Stromal cell of bone marrow (primary cell): ENCODE results near the gene NAPG.
"Not testable (repeated sequence)": the region's sequence is repeated elsewhere in the genome, so short reads cannot be mapped to it uniquely, and the experiment has no call there.

Experiments used
- DNase-seq: peaks from one replicate; pipeline ENCODE4 v3.0.0-alpha.2; 2012; ENCODE audit warnings: low read depth

The NAPG gene

DNA sequence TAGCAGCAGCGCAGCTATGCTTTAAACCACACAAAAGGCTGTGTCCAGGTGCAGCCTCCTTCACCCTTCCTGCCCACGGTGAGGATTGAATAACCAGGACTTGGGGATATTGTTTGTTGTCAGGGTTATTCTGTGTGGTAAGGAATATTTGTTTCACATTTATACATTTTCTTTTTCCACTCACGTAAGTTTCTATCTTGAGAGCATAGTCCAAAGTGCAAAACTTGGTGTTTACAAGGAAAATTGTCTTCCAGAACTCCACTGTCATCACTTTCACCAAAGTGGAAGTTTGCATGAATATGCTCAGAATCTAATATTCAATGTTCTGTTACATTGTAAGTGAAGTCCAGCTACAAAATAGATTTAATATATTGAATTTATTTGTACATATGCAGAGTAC lies 26.4 kb downstream of the NAPG start:
- DNase-seq: no peak

DNA sequence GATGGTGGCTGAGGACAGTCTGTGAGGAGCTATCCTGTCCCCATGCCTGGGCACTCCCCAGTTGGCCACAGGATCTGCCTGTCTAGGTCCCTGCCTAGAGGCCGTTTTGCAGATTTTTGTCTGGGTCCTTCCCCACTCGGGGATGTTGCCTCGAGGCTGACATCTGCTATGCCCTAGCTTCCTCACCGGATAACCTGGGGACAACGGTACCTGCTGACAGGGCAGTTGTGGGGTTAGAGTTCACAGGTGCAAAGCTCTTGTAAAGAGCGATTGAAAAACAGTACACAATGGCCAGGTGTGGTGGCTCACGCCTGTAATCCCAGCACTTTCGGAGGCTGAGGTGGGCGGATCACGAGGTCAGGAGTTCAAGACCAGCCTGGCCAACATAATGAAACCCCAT lies 30.4 kb downstream of the NAPG start:
- DNase-seq: not testable (repeated sequence)

DNA sequence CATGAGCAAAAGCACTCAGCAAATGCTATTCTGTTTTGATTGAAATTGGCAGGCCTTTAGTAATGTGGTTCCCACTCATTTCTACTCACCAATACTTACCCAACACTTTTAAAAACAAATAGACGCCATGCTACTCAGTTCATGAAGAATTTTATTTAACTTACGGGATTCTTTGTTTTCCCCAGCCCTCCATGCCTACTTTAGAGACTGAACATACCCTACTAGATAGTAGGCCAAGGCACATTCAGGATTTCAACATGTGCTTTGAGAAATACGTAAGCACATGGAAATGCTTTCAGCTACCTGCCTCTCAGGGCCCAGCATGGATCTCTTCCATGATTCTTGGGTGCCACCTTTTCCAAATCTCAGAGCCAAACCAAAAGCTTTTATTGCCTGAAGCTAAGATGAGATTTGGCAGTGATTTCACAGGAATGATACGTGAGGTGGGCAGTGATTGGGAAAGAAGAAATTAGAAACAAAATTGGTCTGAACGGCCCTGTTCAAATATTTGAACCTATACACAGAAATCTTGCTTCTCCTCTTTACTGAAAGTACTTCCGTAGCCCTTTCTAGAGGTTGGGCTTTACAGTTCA lies 31.4 kb downstream of the NAPG start:
- DNase-seq: no peak

DNA sequence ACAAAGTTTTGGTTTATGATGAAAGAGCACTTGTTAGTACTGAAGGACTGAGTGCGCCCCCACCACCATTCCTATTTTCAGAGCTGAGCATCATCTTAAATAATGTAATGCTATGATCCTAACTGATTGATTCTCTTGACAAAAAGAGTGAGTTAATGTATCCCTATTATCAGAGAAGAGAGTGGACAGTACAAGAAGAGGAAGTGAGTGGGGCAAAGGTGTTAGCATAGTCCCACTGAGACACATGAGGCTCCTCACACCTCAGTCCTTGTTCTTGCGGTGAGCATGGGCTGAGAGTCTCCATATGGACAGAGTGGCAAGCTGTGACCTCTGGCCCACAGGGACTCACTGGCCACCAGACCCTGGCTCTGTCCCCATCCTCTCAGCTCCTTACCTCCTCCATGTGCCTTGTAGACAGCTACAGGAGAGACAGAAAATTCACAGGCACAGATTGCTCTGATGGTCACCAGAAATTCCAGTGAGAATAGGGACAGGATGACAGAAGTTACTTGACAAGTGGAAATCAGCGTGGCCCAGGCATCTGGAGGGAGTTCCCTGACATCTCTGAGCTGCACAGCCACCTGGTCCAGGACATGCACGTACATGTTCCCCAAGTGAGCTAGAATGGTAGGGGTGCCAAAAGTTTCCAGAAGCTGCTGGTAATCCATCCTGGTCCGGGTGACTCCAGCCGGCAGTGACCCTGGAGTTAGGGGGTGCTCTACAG lies 32.6 kb downstream of the NAPG start:
- DNase-seq: no peak

DNA sequence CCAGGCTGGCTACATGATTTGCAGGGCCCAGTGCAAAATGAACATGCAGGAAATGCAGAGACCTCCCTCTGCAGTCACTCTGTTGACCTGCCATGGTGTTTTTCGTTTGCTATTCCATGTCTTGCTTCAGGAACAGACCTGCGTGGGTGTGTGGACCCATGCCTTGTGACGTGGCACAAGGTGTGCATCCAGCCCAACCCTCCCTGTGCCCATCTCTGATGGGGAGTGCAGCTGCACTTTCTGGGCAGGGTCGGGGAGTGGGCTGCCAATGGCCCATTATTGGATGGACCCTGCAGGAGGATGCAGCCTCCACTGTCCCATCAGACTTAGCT lies 33.1 kb downstream of the NAPG start:
- no peak for DNase-seq

DNA sequence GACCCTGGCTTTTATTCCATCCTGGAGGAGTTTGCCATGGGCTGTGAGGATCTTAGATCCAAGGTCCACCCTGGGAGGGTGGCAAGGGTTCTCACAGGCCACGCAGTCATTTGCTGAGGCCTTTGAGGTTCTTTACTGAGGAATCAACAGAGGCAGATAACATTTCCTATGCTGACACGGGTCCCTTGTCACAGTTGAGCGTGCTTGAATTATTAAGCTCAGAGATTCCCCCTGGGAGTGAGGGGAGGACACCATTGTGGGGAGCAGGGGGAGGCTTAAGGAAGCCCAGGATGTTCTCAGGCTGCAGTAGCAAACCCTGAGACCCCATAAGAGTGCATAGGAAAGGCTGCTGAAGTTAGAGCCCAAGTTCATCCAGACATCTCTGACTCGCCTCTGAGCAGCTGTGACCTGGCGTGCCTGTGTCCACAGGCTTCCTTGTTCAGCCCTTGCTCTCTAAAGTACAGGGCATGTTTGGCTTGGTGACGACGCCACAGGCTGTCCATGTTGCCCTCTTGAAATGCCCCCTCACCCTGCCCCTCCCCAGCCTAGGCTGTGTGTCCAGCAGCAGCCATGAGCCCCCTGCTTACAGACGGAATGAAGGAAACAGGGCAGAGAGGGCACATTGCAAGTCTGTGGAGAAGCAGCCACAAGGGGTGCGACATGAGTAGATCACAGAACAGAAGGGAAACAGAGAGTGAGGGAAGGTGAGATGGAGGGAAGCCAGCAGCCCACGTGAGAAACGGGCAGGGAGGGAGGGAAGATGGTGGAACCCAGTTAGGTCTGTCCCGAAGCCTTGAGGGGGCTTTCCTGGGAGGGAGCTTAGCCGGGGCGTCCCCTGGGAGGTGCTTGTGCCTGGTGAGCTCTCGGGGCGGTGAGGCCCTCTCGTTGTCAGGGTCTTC lies 34.0 kb downstream of the NAPG start:
- DNase-seq: no peak

DNA sequence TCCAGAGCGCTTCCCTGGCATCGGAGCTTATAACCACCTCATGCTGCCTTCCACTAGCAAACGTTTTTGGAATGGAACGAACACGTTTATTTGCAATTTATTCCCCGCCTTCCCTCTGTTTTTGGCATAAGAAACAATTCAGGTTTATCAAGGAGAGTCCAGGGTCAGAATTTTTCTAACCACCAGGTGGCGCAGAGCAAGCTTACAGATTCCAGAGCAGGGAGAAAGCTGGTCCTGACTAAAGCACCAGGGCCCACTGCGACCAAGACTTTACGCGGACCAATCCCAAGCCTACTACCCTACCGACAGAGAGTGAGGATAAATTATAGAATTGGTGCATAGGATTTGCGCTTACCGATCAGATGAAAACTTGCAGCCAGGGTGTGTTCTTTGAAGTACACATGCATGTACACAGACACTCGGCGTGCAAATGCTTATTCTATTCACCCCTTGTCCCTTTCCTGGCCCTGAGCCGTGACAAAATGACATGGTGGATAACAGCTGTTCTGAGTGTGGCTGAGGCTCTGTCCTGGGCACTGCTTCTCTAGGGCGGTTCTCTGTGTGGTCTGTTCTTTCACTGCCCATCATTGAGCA lies 34.7 kb downstream of the NAPG start:
- DNase-seq: peak; percentile 60

DNA sequence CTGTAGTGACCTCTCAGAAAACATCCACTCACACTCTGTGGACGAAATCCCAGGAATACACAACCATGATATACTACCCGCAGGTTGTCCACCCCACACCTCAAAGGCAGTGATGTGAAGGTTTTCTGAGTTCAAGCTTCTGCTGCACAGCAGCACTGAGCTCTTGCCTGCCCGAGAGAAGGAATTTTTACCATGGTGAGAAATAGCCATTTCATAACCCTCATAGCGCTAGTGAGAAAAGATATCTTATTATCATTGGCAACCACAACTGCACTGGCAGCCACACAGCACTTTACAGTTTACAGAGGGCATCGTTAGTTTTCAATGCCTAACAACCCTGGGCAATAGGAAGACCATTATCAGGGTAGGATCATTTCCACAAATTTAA lies 36.9 kb downstream of the NAPG start:
- no peak for DNase-seq

DNA sequence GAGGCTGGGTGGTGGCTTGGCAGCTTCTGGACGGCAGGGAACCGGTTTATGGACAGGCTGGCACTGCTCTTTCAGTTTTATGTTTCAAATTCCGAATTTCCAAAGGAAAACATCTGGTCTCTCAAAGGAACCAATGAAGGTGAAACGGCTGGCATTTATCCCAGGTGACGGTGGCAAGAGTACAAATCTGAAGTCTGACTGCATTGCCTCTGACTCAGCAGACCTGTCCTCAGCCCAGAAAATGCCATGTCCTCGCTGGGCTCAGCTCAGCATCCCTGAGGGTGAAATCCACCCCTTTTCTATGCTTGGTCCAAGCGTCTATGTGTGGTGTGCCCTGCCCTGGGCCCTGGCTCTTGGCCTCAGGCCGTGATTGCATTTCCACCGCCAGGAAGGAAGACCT lies 38.1 kb downstream of the NAPG start:
- no peak for DNase-seq

DNA sequence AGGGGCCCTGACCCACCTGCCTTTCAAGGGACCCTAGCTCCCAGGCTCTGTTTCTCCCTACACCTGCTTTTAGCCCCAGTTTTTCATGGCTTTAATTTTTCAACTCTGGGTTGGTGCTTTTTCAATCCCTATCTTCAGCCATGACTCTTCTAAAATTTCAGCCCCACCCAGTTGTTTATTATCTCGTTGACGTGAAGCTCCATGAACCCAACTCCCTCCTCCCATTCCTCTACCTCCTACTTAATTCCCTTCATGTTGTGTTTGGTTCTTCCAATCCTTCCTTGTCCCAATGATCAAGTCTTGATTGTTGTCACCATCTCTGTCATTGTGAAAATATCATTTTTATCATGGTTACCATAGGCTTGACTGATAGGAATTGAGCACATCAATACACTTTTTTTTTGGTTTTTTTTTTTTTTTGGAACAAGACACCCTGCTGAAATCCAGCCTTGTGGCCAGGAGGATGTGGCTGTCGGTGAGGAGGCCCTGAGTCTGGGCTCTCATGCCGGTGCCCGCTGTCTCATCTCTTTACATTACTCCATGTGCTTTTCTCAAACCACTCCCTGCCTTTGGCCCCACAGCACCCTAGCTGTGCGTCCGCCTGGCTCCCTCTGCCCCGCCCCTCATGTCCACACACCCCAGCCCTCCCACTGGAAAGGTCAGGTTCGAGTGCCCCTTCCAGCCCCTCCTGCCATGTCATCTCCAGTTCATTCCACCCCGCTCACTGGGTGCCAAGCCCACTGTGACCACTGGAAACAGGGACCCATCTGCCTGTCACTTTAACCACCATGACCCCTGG lies 39.3 kb downstream of the NAPG start:
- no peak for DNase-seq

DNA sequence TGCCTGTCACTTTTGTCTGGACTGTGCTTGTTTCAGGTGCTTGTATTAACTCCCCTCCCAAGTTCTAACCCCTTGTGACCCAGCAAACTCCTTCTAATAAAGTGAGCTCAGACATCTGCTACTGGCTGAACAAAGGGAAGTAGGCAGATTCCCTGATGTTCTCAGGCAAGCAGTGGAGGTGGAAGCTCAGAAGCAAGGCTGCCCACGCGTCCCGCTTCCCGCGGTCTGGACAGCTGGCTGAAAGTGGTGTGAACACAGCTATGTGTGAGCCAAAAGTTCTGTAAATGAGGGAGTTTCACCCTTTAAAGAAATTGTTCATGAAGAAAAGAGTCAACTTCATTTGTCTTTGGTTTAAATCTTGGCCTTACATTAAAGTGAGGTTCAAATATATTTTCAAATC lies 40.0 kb downstream of the NAPG start:
- DNase-seq: no peak

DNA sequence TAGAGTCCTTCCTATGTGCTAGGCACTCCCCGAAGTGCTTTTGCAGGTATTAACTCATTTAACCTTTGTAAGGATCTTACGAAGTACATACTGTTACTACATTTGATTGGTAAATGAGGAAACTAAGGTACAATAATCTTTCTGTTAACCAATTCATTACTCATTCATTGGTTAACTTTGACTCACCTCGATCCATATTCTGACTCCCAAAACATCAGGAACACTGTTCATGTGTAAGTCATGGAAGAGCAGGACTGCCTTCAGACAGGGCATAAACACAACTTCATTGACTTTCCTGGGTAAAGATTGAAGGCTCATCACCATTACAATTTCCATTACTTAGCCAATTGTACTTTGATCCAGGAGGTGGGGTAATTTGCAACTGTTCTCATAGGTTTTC lies 40.6 kb downstream of the NAPG start:
- no peak for DNase-seq

DNA sequence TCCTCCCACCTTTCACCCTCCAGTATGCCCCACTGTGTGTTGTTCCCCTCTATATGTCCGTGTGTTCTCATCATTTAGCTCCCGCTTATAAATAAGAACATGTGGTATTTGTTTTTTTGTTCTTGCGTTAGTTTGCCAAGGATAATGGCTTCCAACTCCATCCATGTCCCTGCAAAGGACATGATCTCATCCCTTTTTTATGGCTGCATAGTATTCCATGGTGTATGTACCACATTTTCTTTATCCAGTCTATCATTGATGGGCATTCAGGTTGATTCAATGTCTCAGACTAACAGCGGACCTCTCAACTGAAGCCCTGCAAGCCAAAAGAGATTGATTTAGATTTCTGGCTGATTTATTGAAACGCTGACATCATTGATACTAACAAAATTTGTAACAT lies 44.1 kb downstream of the NAPG start:
- DNase-seq: not testable (repeated sequence)

DNA sequence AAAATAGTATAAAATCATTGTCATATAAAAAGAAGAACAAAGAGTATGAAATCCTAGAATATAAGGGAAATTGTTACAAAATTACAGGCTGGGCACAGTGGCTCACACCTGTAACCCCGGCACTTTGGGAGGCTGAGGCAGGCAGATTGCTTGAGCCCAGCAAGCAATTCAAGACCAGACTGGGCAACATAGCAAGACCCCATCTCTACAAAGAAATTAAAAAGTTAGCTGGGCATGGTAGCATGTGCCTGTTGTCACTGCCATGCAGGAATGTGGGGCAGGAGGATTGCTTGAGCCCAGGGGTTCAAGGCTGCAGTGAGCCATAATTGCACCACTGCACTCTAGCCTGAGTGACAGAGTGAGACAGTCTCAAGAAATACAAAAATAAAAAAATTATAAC lies 44.8 kb downstream of the NAPG start:
- DNase-seq: no peak

DNA sequence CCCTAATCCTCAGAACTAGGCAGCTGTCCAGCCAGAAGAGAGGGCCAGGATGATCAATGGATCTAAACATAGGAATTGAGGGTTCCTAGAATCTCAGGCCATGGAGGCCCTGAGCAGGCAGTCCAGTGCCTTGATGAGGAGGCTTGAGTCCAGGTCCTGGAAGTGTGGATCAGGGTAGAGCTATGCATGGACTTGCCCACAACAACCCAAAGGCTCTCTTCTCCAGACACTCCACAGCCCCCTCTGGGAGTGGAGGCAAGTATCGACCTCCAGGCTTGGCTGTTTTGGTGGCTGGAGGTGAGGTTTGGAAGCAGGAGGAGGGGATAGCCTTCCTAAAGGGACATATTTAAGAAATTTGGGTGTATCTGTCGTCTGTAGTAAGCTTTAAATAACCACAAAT lies 45.7 kb downstream of the NAPG start:
- DNase-seq: no peak

DNA sequence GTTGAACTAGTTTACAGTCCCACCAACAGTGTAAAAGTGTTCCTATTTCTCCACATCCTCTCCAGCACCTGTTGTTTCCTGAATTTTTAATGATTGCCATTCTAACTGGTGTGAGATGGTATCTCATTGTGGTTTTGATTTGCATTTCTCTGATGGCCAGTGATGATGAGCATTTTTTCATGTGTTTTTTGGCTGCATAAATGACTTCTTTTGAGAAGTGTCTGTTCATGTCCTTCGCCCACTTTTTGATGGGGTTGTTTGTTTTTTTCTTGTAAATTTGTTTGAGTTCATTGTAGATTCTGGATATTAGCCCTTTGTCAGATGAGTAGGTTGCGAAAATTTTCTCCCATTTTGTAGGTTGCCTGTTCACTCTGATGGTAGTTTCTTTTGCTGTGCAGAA lies 47.4 kb downstream of the NAPG start:
- DNase-seq: not testable (repeated sequence)

DNA sequence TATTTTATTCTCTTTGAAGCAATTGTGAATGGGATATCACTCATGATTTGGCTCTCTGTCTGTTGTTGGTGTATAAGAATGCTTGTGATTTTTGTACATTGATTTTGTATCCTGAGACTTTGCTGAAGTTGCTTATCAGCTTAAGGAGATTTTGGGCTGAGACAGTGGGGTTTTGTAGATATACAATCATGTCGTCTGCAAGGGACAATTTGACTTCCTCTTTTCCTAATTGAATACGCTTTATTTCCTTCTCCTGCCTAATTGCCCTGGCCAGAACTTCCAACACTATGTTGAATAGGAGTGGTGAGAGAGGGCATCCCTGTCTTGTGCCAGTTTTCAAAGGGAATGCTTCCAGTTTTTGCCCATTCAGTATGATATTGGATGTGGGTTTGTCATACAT lies 48.6 kb downstream of the NAPG start:
- not testable (repeated sequence) for DNase-seq

DNA sequence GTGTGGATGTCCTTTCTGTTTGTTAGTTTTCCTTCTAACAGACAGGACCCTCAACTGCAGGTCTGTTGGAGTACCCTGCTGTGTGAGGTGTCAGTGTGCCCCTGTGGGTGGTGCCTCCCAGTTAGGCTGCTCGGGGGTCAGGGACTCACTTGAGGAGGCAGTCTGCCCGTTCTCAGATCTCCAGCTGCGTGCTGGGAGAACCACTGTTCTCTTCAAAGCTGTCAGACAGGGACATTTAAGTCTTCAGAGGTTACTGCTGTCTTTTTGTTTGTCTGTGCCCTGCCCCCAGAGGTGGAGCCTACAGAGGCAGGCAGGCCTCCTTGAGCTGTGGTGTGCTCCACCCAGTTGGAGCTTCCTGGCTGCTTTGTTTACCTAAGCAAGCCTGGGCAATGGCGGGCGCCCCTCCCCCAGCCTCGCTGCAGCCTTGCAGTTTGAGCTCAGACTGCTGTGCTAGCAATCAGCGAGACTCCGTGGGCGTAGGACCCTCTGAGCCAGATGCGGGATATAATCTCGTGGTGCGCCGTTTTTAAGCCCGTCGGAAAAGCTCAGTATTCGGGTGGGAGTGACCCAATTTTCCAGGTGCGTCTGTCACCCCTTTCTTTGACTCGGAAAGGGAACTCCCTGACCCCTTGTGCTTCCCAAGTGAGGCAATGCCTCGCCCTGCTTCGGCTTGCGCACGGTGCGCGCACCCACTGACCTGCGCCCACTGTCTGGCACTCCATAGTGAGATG lies 52.2 kb downstream of the NAPG start:
- not testable (repeated sequence) for DNase-seq

DNA sequence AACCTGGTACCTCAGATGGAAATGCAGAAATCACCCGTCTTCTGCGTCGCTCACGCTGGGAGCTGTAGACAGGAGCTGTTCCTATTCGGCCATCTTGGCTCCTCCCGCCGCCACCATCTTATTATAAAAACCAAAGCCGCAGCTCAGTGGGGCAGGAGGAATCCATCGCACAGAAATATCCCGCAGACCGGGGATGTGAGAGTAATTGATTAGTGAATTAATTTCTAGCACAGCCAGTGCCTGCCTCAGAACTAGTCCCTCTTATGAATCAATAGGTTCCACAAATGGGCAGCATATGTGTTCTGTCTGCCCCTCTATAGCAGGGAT lies 52.7 kb downstream of the NAPG start:
- not testable (repeated sequence) for DNase-seq

DNA sequence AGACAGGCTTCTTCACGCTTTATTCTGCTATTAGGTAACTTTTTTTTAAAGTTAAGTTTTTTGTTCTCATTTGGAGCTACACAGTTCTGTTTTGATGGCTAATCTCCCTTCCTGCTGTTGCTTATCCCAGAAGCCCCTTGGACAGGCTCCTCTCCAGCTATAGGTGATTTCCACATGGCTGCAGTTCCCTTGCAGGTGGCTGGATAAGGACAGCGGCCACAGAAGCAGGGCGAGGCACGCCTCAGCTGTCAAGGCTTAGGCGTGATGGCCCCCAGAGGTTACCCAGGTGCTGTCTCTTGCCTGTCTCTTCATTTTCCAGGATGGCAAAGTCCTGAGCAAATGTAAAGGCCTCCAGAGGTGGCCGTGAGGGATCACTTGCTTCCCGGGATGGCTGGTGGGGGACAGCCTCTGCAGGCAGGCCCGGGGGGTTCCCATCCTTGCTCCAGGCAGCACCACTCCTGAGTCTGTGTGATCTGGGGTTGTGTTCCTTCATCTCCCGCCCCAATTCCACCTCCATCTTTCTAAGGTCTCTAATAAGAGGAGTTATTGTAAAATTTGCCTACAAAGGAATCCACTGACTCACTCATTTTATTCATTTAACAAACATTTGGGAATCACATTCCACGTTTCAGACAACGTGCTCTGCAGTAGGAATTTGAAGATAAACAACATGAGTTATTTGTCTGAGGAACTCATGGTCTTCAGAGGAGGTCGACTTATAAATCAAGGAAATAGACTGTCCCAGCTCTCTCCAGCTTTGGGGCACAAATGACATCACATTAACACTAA lies 53.4 kb downstream of the NAPG start:
- peak; percentile 28 for DNase-seq

DNA sequence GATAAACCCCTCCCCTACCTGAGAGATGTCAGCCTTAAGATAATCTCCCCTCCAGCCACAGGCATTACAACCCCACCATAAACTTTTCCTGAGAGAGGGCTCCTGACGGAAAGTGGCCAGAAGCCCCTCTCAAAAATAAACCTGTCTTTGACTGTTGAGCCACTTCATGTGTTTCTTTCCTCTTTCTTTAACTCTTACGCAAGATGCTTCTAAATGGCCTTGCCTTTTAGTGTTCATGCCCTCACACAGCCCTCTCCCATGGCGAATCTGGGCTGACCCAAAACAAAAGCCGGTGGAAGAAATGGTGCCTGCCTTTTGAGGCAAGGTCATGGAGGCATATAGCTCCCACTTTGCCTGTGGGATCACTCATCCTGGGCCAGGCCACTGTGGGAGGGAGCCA lies 54.4 kb downstream of the NAPG start:
- no peak for DNase-seq
